HG02973 (cell line): ENCODE data around the gene MAML2.

ENCODE experiments used
- ATAC-seq: cut with Tn5 transposase; IDR thresholded peaks from one replicate; pipeline ENCODE4 v1.9.1; 2021; ENCODE audit warnings: moderate library complexity; ENCODE audit not compliant: unreplicated experiment

MAML2 gene

DNA sequence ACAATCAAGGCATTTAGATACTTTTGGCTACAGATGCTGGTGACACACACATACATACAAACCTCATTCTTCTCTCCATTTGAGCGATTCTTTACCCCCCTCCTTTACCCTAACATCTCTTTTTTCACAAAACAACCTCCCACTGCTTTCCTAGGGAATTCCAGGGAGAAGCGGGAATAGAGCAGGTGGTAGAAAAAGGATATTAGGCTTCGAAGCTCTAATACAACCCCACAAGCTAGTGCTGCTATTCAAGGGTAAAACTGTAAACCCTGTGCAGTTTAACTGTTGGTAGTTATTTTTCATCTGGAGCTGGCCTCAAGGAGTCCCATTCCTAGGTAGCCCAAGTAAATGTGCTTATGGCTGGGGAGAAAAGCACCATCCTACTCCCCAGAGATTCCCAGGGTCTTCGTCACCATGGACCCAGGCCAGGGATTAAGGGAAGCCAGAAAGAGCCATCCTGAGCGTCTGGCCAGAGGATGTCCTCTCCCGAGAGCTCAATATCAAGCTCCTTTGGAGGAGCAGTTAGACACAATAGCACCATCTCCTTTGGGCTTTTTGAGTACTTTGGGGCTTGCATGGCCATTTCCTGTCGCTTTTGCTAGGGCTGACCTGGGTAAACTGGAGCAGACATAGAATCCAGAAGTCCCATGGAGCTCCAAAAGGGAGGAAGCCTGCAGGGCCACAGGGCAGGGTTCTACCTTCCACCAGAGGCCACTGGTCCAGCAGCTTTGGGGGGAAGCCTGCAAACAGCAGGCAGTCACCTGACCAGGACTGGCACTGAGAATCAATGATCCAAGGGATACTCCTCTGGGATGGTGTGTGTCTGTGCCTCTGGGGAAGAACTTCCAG is 3.1 kb downstream of the MAML2 start:
- no peak for ATAC-seq

DNA sequence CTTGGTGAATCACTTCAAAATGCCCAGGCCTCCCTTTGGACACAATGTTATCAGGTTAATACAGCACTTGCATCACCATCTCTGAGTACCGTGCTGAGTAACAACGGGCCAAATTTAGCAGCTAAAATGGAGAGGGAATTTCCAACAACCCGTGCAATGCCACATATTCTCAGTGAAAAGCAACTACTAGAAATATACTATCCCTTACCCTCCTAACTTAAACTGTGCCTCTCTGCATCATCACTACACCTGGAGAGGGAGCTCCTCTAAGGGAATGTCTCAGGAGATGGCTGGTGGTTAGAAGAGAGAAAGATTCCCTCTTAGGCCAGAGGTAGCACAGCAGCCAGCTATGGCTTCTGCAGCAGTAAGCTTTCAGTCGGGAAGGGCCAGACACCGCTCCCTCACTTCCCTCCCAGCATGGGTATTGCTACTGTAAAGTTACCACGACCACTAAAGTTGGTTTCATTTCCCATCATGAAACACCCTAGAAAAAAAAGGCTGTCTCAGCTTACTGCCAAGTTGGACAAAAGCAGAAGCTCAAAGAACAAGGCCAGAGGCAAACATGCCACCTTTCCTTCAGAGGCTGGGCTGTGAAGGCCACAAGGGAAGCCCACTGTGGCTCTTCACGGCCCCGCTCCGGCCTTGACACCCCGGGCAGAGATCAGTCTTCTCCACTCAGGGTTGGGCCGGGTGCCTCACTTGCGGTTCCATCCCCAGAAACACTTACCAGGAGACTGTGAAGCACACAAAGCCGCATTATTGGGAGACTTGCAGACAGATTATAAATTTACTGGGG is 3.9 kb downstream of the MAML2 start:
- ATAC-seq = peak; percentile 36

DNA sequence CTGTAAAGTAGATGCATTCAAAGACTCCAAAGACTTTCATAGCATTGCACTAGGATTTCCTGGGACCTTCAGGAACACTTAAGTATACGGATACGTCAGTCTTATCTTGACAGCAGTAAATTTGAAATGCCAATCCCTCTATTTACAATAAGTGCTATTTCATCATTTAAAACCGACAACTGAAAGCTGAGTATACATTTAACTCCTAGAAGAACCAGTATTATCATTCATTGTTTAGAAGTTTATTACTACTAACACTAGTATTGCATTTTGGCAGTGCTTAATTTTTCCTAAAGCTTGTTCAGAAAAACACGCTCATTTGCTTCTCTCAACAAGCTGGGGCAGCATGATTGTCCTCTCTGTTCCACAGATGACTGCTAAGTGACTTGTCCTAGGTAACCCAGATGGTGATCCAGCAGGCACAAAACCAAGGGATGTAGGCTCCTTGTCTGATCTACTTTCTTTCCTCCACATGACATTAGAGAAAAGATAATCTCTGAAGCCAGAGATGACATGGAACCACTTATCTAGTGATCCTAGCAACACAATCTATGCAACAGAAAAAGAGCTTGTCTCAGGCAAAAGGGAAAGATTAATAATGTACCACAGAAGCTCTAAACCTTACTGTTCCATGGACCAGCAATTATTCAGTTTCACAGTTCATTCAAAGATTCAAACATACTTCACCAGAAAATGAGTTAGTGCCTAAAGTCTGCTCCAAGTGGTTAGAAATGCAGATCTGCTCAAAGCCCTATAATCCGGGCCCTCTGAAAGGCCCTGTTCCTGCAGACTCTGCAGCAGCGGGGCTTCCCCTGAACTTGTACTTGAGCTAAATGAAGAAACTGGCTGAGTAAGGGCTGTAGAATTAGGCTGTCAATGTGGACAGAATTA is 5.2 kb downstream of the MAML2 start:
- ATAC-seq = peak; percentile 24

DNA sequence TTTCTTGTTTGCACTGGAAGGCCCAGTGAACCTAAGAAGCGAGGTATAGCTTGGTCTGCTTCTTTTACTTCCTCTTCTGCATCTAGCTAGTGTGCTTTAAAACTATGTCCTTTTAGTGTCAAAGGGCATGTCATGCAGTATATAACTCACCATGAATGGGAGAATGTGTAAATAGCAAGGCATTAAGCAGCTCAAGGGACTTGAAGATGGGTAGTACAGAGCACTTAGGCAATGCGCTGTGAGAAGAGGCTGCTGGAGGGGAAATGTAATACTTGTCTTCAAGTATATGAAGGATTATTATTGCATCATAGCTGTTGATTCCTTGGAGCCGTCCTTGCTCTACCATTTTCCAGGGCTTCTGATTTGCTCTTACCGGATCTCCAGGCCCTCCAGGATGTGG is 7.6 kb downstream of the MAML2 start:
- ATAC-seq = no peak

DNA sequence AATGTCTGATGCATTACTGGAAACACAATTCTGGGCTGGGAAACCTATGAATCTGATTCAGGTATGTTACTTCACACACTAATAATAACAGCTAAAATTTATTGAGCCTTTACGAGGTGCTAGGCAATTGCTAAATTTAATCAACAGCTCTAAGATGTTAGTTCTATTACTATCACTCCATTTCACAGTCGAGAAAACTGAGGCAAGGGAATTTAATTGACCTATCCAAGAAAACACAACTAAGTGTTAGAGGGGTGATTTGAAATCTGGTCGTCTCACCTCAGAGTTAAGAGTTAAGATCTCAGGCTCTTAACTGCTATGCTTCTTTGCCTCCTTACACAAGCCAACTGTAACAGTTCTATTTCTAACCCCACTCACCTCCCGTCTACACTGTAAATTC is 8.8 kb downstream of the MAML2 start:
- no peak for ATAC-seq

DNA sequence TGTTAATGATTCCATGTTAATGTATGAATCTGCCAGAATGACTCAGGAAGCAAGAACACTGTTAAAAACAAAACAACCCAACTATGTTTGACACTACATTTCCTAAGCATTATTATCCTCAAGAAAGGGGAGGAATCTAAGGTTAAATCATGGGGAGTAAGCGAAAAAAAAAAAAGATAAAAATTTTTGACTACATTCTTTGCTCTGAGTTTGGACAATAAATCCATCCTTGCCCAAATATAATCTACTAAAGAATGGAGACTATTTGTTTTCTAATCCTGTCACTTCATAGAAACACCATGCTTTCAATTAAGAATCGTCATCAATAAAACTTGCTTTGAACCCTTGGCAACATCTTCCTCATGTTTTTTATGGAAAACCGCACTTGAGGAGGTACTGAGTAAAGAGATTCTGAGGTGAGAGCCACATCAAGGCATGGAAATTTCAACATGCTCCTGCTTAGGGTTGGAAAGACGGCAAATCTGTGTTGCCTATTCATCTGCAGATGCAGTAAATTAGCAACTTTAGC is 9.7 kb downstream of the MAML2 start:
- no peak for ATAC-seq

DNA sequence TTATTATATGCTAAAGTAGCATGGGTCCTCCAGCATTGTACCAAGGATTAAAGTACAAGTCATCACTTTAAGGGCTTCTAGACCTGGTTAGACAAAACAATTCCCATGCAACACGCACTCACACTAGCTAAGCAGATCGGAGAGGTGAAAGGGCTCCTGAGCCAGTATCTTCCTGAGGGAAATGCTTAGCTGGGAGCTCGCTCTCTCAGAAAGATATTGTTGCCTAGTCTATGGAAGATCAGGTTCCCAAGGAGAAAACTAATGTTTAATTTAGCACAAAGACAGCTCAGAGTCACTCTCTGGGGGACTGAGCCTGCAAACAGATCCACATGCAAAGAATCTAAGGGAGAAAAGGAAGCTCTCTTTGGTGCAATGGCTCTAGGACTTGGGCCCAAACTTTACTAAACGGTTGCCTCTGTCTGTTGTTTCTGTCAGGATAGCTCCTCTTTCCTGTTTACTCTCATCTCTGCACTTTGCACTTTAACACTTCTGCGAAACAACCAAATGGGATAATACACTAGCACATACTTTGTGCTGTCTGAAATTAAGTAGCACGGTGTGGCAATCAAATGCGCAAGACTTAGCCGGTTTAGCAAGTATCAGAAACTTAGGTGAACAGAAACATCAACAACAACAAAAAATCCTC is 10.7 kb downstream of the MAML2 start:
- no peak for ATAC-seq

DNA sequence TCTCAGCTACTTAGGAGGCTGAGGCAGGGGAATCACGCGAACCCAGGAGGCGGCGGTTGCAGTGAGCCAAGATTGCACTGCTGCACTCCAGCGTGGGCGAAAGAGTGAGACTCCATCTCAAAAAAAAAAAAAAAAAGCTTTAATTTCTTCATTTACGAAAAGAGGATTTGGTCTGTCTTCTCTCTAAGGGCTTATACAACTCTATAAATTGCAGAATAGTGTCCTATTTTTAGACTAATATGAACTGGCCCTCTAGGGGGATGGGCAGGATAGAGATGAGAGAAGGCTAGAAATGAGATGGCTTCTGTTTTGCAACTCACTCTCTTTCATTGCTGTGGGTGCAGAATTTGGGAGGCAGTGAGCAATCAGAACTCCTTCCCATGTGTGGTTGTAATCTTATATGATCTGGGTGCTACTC is 11.3 kb downstream of the MAML2 start:
- no peak for ATAC-seq

DNA sequence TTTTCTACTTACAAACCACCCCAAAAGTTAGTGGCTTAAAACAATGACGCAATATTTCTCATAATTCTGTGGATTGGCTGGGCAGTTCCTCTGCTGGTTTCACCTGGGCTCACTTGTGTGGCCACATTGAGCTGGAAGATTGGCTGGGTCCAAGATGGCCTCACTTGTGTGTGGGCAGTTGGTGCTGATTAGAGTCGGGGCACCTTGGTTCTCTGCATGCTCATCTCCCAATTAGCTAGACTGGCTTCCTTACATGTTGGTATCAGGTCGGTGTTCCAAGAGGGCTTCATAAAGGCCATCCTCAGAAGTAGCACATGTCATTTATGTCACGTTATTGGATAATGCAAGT is 12.5 kb downstream of the MAML2 start:
- ATAC-seq = no peak

DNA sequence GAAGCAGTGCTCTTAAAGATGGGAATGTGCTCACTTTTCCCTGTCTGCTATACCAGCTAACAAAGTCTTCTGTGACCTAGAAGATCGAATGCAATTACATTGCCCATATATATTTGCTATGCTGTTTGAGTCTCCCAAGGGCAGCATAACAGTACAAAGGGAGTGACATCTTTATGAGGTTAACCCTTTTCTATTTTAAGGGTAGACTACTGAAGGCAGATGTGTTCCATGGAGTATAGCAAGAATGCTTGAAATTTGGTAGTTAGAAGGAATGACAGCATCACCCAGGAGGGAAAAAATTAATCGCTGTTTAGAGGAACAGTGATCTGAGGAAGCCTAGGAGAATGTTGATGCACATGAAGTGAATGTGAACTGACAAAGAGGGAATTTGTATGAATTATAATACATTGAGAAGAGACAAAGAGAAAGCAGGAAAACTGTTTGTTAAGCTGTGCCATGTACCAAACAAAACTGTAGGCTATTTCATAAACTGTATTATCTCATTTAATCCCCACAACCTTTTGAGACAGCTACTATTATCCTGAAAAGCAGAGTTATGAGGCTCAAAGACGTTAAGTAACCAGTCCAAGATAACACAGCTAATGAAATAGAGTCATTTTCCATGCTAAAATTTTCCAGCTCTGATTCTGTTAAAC is 13.0 kb downstream of the MAML2 start:
- no peak for ATAC-seq

DNA sequence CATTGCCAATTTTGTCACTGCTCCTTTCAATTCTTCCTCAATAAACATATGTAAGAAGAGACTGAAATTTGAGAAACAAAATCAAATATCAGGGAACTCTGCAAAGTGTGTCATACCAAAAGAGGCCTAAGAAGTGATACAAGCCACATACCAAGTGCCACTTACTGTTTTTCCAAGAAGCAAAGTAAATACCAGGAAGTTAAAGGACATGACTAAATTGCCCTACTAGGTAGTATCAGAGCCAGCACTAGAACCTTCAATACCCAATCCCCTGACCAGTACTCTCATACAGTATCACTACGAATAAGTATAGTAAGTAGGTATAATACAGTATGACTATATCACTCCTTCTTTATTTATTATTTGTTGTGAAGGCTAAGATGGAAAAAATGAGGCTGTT is 13.6 kb downstream of the MAML2 start:
- no peak for ATAC-seq

DNA sequence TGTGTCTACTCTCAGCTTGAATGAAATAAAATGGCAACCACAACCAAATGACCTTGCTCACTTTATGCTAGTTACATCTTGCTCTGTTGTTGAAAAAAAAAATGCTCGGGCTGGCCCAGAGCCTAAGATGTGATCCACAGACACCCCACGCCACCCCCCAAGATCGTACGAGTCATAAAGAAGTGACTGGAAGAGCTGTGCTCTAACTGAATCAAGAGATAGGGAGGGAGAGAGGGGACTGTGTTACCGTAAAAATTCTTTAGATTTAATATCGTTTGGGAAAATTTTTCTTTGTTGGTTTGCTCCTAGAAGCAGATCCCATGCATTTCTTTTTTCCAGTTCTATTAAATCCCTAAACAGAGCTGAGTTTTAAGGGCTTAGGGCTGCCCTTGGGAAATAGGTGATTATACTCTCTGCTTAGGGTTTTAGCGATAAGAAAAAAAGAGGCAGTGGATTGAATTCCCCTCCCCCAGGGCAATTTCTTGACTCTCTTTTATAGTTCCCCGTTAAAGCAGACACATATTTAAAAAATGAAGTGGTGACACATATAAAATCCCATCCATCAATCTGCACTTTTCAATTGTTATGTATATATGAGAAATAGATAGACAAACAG is 14.5 kb downstream of the MAML2 start:
- ATAC-seq = no peak

DNA sequence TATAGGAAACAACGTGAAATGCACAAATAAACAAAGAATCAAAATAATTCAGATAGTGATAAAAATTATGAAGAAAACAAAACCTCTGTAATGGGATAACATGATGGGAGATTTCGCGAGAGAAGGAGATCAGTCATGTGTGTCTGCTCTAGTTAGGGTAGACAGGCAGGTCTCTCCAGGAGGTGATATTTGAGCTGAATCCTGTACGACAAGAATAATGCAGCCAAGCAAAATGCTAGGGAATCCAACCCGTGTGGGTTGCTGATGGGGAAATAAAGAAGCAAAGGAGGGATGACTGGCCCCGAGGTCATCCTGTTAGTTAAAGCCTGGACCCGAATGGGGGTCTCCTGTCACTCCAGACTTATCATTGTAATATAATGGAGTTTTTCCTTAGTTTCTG is 16.0 kb downstream of the MAML2 start:
- ATAC-seq = no peak

DNA sequence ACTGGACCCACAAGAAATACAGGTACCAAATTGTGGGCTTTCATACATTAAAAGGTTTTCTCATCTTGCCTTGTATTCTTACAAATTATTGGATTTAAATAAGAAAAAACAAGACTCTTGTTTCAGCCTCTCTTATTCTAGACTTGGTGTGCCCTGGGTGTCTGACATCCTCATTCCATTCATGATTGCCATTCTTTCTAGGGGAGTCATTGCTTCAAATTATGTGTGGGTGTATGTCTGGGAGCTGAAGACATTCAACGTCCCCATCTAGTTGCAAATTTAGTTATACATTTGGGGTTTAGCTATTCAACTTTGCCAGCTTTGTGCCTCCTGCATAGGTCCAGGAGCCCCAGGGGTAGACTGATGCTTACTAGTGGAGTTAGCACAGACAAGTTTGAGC is 18.1 kb downstream of the MAML2 start:
- ATAC-seq = no peak

DNA sequence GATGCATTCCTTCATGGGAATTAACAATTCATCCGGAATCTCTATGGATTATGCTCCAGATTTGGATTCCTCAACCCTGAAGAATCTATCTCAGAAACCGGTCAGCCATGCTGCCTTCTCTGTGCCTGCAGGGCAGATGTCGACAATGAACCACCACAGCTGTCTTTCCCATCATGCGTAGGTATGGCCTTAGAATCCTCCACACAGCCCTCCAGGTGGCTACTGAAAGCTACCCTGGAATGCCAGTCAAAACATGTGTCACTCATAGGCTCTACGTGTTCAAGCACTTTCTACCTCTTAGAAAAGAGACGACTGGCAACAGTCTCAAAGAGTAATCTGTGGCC is 19.4 kb downstream of the MAML2 start:
- no peak for ATAC-seq

DNA sequence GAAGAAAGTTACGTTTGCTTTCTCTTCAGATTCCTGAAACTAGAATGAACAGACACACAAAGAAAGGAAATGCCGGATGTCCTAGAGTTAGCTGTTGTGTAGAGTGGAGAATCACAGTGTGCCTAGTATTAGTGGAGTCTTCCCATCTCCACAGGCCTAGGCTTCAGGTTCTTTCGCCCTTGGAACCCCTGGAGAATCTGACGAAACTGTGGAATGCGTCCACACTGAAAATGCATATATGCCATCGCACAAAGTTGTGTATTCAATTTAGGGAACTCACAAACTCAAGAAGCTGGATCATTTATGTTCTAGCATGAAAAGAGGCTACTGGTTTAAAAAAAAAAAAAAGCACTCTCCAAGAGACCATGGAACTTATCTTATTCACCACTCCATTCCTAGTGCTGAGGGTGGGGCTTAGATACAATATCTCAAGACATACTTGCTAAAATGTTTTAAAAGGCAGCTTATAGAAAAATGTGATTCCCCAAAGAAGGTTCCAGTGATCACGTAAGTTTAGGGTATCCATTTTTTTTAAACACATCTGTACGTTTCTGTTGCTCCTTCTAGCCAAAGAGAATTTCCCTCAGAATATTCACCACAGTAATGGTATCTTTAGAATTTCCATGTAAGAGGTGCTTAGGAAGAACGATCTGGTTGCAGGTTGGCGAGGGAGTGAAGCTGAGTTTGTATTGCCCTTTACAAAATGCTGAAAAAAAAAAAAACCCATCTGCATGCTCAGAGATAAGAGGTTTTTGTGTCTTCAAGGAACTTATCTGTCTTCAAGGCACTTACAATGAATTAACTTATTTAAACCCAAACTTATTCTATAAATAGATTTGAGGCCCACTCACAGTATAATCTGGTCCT is 20.0 kb downstream of the MAML2 start:
- ATAC-seq = no peak

DNA sequence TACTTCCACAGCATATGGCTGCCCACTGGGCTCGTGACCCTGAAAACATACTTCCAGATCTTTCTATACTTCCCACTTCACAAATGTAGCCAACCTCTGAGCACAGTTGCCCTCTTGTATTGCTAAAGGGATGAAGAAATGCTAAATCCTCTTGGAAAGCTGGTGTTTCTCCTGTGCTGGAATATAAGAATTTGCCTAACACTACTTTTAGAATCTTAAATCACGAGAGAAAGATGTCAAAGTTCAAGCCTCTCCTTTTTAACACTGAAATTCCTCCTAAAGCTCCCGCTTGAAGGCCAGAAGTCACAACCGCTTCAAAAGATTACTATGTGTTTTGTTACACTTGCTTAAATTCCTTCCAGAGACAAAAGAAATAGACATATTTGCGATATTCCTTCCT is 21.9 kb downstream of the MAML2 start:
- no peak for ATAC-seq

DNA sequence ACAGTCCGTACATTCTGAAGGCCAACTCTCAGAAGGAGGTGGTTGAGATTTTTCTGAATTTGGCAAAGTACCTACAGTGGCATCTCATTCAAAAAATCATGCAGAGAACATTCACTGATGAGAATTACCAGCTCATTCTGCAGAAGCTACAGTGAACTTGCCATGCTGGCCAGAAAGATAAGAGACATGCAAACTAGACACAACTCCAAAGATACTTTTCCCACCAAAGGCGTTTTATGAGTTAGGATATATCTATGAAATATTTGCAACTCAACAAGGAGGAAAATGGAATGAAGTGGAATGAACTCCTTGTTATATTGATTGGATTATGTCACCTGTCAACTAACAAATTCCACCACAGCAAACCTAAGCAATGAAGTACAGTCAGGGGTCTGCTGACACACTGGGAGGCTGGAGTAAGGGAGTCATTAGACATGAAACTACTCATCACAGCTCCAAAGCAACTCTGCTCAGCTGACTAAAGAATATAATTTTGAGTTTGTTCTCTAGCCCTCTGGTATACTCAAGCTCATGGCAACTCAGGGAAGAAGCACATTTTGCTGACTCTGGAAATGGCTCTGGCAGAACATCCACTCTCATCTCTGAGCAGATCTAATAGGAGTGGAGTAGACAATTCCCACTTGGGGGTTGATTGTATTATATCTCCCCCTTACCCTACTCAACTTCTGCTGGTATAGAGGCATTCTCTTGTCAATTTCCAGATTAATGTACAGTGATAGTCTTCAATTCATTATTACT is 22.9 kb downstream of the MAML2 start:
- ATAC-seq = no peak
